Measurements from ENCODE around the gene AP1S1. TPM values are rescaled to one million over a fixed set of nuclear protein-coding genes. Genes with fewer than 3 reads are reported as not detected.
A peak's percentile ranks its signal among the peaks of the same experiment; 100 is the strongest.

AP1S1 gene
- total and polyA plus RNA-seq, 9 of the 15 experiments (the other 6 are each of a cell fraction or from before 2014, with no cell fraction given), result 4.4 to 149 (median 89.4) TPM

DNA sequence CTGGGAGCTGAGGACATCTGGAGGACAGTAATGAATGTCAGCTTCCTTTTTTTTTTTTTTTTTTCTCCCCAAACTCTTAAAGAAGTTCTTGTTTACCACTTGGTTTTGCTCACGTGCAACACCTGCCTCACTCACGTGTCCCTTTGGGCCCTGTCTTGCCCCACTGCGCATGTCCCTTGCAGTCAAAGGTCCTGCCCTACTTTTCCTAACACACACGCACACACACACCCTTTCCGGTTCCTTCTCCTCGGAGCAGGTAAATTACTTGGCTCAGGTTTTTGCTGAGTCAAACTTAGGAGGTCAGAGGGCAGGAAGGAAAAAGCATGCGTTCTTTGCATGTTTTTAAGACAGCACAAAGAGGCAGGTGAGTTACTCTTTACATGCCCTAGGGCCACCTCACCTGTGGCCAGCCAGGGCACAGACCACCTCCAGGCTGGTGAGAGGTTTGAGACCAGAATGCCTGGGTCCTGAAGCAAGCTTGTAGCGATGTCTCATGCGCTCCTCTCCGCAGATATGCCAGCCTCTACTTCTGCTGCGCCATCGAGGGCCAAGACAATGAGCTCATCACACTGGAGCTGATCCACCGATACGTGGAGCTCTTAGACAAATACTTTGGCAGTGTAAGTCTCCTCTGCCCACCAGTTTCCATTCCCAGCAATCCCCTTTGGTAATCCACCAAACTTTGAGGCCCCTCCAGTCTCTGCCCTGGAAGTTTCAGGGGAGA, 2.8 kb downstream of the AP1S1 start (continued):
- TF ChIP-seq, protein P1, sequence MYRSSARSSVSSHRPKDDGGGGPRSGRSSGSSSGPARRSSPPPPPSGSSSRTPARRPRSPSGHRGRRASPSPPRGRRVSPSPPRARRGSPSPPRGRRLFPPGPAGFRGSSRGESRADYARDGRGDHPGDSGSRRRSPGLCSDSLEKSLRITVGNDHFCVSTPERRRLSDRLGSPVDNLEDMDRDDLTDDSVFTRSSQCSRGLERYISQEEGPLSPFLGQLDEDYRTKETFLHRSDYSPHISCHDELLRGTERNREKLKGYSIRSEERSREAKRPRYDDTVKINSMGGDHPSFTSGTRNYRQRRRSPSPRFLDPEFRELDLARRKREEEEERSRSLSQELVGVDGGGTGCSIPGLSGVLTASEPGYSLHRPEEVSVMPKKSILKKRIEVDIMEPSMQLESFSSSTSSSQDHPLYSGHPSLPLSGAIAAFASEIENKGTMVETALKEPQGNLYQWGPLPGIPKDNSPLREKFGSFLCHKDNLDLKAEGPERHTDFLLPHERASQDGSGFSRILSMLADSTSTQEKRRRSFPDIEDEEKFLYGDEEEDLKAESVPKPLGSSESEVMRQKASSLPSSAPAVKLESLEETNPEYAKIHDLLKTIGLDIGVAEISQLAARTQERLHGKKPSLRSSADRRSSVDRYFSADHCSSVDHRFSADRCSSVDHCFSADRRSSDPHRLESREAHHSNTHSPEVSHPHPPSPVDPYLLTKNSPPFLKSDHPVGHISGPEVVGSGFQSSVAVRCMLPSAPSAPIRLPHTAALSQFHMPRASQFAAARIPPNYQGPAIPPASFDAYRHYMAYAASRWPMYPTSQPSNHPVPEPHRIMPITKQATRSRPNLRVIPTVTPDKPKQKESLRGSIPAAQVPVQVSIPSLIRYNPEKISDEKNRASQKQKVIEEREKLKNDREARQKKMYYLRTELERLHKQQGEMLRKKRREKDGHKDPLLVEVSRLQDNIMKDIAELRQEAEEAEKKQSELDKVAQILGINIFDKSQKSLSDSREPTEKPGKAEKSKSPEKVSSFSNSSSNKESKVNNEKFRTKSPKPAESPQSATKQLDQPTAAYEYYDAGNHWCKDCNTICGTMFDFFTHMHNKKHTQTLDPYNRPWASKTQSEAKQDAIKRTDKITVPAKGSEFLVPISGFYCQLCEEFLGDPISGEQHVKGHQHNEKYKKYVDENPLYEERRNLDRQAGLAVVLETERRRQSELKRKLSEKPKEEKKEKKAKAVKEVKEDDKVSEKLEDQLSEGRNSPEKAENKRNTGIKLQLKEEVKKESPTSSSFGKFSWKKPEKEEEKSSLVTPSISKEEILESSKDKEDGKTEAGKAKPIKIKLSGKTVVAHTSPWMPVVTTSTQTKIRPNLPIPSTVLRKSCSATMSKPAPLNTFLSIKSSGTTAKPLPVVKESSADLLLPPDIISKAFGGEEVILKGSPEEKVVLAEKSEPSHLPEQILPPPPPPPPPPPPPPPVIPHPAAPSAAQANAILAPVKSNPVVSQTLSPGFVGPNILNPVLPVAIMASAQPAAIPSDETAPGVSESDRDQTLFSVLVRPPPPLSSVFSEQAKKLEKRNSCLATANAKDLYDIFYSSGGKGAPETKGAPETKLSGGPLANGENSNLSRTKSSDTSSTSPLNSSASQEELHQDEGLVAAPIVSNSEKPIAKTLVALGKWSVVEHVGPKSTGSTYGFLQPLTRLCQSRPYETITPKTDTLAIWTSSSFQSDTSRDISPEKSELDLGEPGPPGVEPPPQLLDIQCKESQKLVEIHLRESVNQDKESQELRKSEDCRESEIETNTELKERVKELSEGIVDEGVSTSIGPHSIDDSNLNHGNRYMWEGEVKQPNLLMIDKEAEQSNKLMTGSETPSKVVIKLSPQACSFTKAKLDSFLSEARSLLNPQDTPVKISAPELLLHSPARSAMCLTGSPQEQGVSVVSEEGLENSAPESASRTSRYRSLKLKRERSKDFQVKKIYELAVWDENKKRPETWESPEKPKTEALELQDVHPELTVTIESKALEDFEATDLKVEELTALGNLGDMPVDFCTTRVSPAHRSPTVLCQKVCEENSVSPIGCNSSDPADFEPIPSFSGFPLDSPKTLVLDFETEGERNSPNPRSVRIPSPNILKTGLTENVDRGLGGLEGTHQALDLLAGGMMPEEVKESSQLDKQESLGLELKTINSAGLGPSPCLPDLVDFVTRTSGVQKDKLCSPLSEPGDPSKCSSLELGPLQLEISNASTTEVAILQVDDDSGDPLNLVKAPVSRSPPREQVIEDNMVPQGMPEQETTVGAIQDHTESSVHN (IDR thresholded peaks at IDR 0.05; ENCODE audit: borderline replicate concordance in 1 of 2, low read depth in 1 of 2), result 0 out of 4 replicates have a peak, but pooled peaks of 1 of the 2 experiments have one; percentile 20
- no peak for TF ChIP-seq ZNF764 (CRISPR knock-in tag; IDR thresholded peaks at IDR 0.05; ENCODE audit: low read depth)
- TF ChIP-seq SMARCA4 (IDR thresholded peaks at IDR 0.05), result 0 out of 2 replicates have a peak, but pooled peaks have one; percentile 19
- TF ChIP-seq RAD51 (IDR thresholded peaks at IDR 0.05; ENCODE audit: borderline replicate concordance, low read depth), result peak; percentile 44; the same call in 1 of the 2 replicates
- no peak for TF ChIP-seq PHB (CRISPR knock-in tag; IDR thresholded peaks at IDR 0.05)
- 0 out of 2 replicates have a peak, but pooled peaks have one; percentile 30 for TF ChIP-seq DPF2 (IDR thresholded peaks at IDR 0.05)
- TF ChIP-seq NFYB (IDR thresholded peaks at IDR 0.05; ENCODE audit: extremely low read depth, insufficient read length), result no peak
- TF ChIP-seq, protein P2, sequence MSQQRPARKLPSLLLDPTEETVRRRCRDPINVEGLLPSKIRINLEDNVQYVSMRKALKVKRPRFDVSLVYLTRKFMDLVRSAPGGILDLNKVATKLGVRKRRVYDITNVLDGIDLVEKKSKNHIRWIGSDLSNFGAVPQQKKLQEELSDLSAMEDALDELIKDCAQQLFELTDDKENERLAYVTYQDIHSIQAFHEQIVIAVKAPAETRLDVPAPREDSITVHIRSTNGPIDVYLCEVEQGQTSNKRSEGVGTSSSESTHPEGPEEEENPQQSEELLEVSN (IDR thresholded peaks at IDR 0.05; ENCODE audit: borderline replicate concordance in 1 of 2, extremely low read depth in 1 of 2, insufficient read depth in 1 of 2, insufficient read length in 1 of 2, low read depth in 1 of 2, low read length in 1 of 2, poor library complexity in 1 of 2, severe bottlenecking in 1 of 2), result peak in 1 of 2 experiments; percentile 59
- TF ChIP-seq C11orf30 (IDR thresholded peaks at IDR 0.05; ENCODE audit: low read depth), result peak; percentile 94
- no peak for TF ChIP-seq RNF2 (IDR thresholded peaks at IDR 0.05)
- no peak for TF ChIP-seq KLF10 (CRISPR knock-in tag; IDR thresholded peaks at IDR 0.05)
- TF ChIP-seq NFIC (IDR thresholded peaks at IDR 0.05), result peak; percentile 21; the same call in 1 of the 2 replicates
- TF ChIP-seq MCM7 (IDR thresholded peaks at IDR 0.05), result no peak
- no peak for TF ChIP-seq ZNF165 (CRISPR knock-in tag; IDR thresholded peaks at IDR 0.05; ENCODE audit: borderline replicate concordance)
- TF ChIP-seq NRF1 (conservative IDR thresholded peaks at IDR 0.05 in 1 of 2, IDR thresholded peaks at IDR 0.05 in 1 of 2), result peak; percentile 85 to 88
- TF ChIP-seq ETV1 (tag; conservative IDR thresholded peaks at IDR 0.05; ENCODE audit: low read depth), result no peak
- TF ChIP-seq PRPF4 (IDR thresholded peaks at IDR 0.05; ENCODE audit: insufficient read depth, low read depth, low read length, poor library complexity, severe bottlenecking), result no peak
- no peak for TF ChIP-seq NFATC3 (IDR thresholded peaks at IDR 0.05)
- TF ChIP-seq NFE2 (IDR thresholded peaks at IDR 0.05; ENCODE audit: low read depth), result peak; percentile 82
- no peak for TF ChIP-seq ZNF347 (CRISPR knock-in tag; IDR thresholded peaks at IDR 0.05; ENCODE audit: low read depth)
- TF ChIP-seq ZNF24 (IDR thresholded peaks at IDR 0.05), result no peak
